GM23248 (cell line): ENCODE measurements around the gene DRAM1.

Experiments
- EZH2 ChIP-seq: fragments of 200-600 bp; sonication (generic); IDR thresholded peaks from 2 replicates; pipeline ENCODE4 v1.6.1; 2018; ENCODE audit warnings: antibody characterized with exemption, mild to moderate bottlenecking; ENCODE audit not compliant: insufficient read depth, poor library complexity, severe bottlenecking
- EZH2phosphoT487 ChIP-seq: fragments of 200-600 bp; sonication (generic); IDR thresholded peaks from 2 replicates; pipeline ENCODE4 v1.6.1; 2018; ENCODE audit warnings: antibody characterized with exemption, moderate library complexity, mild to moderate bottlenecking, low read depth; ENCODE audit not compliant: insufficient read depth

DNA sequence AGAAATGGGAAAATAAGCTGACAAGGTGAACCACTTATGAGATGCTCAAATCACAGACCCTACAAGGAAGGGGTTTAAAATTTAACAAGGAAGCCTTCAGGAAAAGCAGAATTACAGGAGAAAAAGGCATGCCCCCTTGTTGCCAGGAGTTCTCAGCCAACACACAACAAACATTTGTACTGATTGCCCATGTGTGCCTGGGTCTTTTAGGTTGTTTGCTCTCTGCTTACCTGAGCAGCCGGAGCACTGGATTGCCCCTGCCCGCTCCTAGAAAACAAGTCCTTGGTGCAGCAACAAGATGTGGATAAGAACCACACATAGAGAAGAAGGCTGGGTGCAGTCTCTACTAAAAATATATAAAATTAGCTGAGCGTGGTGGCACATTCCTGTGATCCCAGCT lies 3.4 kb downstream of the DRAM1 start:
- no peak for TF ChIP-seq EZH2
- no peak for TF ChIP-seq EZH2phosphoT487
